Measurements from ENCODE around the gene ROCK2. TPM values are rescaled to one million over a fixed set of nuclear protein-coding genes. Genes with fewer than 3 reads are reported as not detected.

ROCK2 gene
- polyA plus RNA-seq, 1 of the 3 experiments (the other 2 are of a cell fraction): 4.2 TPM

GRCh38 chr2:11327871-11328270 lies 16.6 kb downstream of the ROCK2 start:
- H3K79me2 ChIP-seq (ENCODE audit: insufficient read depth): peaks cover 96% of the 10 kb centered on the region
- ChIA-PET CTCF (interaction anchor here (1.0 to 1.6 kb wide), 4 partner anchors 9 to 195 kb away, joined by 3 to 4 read pairs (median 3); a partner anchor contains a TSS), POLR2A (no interaction called here)
- no peak overlapping the region for H3K4me3 ChIP-seq (ENCODE audit: low read depth in 2 of 2, low read length in 1 of 2)
- WGBS (ENCODE audit: low lambda C conversion rate): 72% methylated on average over 2 of the region's 2 CpGs
- no peak for DNase-seq
- H3K27ac ChIP-seq (ENCODE audit: low read depth in 2 of 2, low read length in 1 of 2): no peak overlapping the region
- H3K27me3 ChIP-seq (ENCODE audit: insufficient read depth): no peaks in the 10 kb centered on the region
- H3F3A ChIP-seq (replicated peaks; ENCODE audit: insufficient read depth): peaks cover 21% of the 10 kb centered on the region
- peaks cover 91% of the 10 kb centered on the region for H4K20me1 ChIP-seq (ENCODE audit: insufficient read depth)
- H3K9ac ChIP-seq: no peak overlapping the region
- no peak overlapping the region for H2AFZ ChIP-seq (ENCODE audit: low read depth)
- no peaks in the 10 kb centered on the region for H3K9me2 ChIP-seq
- TF ChIP-seq POLR2AphosphoS5 (IDR thresholded peaks at IDR 0.05; ENCODE audit: low read depth, low read length): no peak
- no peak for TF ChIP-seq SMC3 (IDR thresholded peaks at IDR 0.05; ENCODE audit: low read depth, low read length)
- no peak for TF ChIP-seq USF1 (IDR thresholded peaks at IDR 0.05; ENCODE audit: borderline replicate concordance, low read depth)
- TF ChIP-seq EP300 (IDR thresholded peaks at IDR 0.05; ENCODE audit: borderline replicate concordance in 1 of 2, low read depth in 1 of 2, low read length in 1 of 2): no peak
- no peak for TF ChIP-seq YY1 (IDR thresholded peaks at IDR 0.05; ENCODE audit: low read depth)
- TF ChIP-seq MAX (IDR thresholded peaks at IDR 0.05; ENCODE audit: low read depth): no peak
- H3K4me2 ChIP-seq: no peak overlapping the region
- peaks cover 0 to 12% of the 10 kb centered on the region in 2 experiments for H3K36me3 ChIP-seq (replicated peaks in 1 of 2; ENCODE audit: control insufficient read depth in 1 of 2, insufficient read depth in 2 of 2, low read length in 1 of 2)
- H3K9me3 ChIP-seq: peaks cover 7% of the 10 kb centered on the region; the same call in 1 of the 2 replicates
- H3K4me1 ChIP-seq (ENCODE audit: control insufficient read depth in 1 of 2, insufficient read depth in 2 of 2, low read depth in 1 of 2, low read length in 1 of 2): peaks cover 0 to 13% of the 10 kb centered on the region in 2 experiments; a peak in 2 of 4 replicates

- Histone ChIP-seq H3K4me1 (ENCODE audit: control insufficient read depth in 1 of 2, insufficient read depth in 2 of 2, low read depth in 1 of 2, low read length in 1 of 2) (peaks cover 0 to 13% of the 10 kb centered on the region in 2 experiments; a peak in 2 of 4 replicates), H3K4me3 (ENCODE audit: low read depth in 2 of 2, low read length in 1 of 2) (no peak overlapping the region), H3K9ac (no peak overlapping the region), H4K20me1 (ENCODE audit: insufficient read depth) (peaks cover 88% of the 10 kb centered on the region), H3K27me3 (ENCODE audit: insufficient read depth) (no peaks in the 10 kb centered on the region), H3K4me2 (no peak overlapping the region), H3K27ac (ENCODE audit: low read depth in 2 of 2, low read length in 1 of 2) (no peak overlapping the region), H3K36me3 (replicated peaks in 1 of 2; ENCODE audit: control insufficient read depth in 1 of 2, insufficient read depth in 2 of 2, low read length in 1 of 2) (peaks cover 0 to 7% of the 10 kb centered on the region in 2 experiments), H3K9me2 (no peaks in the 10 kb centered on the region), H3K9me3 (no peaks in the 10 kb centered on the region), H2AFZ (ENCODE audit: low read depth) (no peak overlapping the region), H3K79me2 (ENCODE audit: insufficient read depth) (peaks cover 95% of the 10 kb centered on the region), H3F3A (replicated peaks; ENCODE audit: insufficient read depth) (peaks cover 21% of the 10 kb centered on the region)
- TF ChIP-seq MAX (IDR thresholded peaks at IDR 0.05; ENCODE audit: low read depth): no peak
- TF ChIP-seq NFIC (IDR thresholded peaks at IDR 0.05; ENCODE audit: borderline replicate concordance): no peak
- no peak for TF ChIP-seq TCF12 (IDR thresholded peaks at IDR 0.05)
- TF ChIP-seq RXRA (IDR thresholded peaks at IDR 0.05; ENCODE audit: borderline replicate concordance, low read depth): no peak
- ChIA-PET POLR2A (interaction anchor here (0.6 kb wide), 1 partner anchor 1673 kb away, joined by 6 read pairs; no protein-coding TSS in a partner anchor), CTCF (interaction anchor here (0.8 to 1.7 kb wide), 5 partner anchors 12 to 128 kb away, joined by 3 to 5 read pairs (median 4); no protein-coding TSS in a partner anchor)
- WGBS (ENCODE audit: low lambda C conversion rate): 88% methylated on average over 4 of the region's 4 CpGs
- DNase-seq: no peak
These were observed 17.7 kb downstream of the ROCK2 start for GRCh38 chr2:11326677-11327211.

Measured in SK-N-SH (cell line).